ENCODE data around the gene FAM89B.

The FAM89B gene

DNA sequence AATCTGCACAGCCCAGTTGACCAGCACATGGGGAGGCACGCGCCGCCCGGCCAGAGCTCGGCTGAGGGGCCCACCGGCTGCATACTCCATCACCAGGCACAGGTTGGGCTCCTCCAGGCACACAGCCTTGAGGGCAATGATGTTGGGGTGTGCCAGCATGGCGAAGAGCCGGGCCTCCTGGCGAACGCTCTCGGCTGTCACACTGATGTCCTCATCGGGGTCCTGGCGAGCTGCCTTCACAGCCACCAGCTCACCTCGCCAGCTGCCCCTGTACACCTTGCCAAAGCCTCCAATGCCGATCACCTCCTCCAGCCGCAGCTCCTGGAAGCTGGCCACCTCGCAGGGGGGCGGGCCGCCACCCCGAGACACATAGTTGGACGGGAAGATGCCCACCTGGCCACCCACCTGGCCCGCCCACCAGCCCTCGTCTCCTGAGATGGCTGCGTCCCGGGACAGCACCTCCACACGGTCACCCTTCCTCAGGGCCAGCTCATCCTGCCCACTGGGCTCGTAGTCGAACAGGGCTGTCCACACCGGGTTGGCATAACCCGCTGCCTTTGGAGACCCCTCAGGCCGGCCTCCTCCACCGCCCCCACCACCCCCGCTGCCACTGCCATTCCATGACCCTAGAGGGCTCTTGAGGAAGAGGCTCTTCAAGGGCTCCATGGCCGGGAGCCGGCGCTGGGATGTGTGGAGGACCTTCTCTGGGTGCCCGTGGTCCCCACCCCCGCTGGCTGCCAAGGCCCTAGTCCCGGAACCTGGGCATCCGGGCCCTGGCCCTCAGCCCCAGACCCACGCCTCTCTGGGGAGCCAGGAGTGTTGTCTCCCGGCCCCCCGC, 41.0 kb downstream of the FAM89B start:
- DNase-seq, result no peak

DNA sequence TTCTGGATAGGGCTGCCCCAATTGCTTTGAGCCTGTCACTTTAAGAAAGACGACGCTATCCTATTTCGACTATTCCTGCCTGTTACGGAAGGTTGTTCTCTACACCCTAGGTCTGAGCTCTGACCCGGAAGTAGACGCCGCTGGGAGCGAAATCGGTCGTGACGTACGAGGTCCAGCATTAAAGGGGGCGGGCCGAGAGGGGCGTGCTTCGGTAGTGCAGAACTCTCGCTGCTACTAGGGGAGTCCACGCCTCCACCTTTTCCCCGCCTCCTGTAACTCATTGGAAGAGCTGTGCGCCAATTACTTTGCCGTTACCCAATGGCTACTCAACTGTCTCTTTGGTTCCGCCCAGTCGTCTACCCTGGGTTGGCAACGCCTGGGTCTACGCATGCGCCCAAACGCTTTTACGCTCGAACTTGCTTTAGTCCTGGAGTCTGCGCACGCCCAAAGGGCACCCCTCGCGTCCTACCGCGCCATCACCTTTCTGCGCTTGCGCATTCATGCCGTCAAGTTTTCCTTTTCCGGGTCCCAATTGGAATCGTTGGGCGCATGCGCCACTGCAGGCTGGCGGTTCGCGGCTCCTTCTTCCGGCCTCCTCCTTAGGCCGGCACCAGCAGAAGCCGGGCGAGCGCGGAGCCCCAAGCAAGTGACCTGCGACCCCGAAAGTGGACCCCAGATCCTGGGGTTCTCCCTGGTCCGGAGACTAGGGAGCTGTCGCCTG, 43.1 kb downstream of the FAM89B start, which contains the start of gene PCNX3:
TSS of gene PCNX3 (plus strand) at position 548 of the 721 bp plus-strand sequence. CDS start 536 bp downstream, outside the sequence.
- DNase-seq, result peak; percentile 100

DNA sequence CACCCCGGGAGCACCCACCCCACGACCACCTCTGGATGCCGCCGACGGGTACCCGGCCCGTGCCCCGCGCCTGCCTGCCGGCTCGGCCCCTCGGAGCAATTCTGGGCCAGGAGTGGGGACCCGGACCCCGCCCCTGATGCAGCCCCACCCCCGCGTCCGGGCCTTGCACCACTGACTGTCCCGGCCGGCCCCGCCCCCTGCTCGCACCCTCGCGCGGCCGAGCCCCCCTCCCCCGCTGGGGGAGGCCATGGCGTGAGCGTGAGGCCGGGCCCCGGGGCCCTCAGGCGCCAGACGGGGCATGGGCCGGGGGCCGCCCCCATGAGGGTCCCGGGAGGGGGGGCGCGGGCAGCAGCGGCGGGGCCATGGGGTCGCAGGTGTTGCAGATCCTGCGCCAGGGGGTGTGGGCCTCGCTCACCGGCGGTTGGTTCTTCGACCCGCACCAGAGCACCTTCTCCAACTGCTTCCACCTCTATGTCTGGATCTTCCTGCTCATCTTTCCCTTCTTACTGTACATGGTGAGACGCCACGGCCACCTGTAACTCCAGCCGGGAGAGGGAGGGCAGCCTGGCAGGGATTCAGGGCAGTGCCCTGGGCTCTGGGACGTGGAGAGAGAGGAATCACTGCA, 43.7 kb downstream of the FAM89B start:
- no peak for DNase-seq

DNA sequence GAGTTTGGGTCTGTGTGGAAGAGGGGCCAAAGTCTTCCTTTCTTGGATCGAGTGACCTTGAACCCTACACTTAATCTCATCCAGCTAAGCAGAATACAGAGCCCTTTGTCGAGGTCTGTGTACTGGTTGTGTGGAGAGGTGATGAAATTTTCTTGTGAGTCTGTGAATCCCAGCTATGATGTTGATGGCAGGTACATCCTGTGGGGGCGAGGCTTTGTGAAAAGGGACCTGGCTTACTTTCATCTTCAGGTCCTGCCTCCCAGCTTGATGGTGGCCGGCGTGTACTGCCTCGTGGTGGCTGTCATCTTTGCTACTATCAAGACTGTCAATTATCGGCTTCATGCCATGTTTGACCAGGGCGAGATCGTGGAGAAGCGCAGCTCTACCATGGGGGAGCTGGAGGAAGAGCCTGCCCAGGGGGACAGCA, 44.2 kb downstream of the FAM89B start:
- DNase-seq, result no peak

DNA sequence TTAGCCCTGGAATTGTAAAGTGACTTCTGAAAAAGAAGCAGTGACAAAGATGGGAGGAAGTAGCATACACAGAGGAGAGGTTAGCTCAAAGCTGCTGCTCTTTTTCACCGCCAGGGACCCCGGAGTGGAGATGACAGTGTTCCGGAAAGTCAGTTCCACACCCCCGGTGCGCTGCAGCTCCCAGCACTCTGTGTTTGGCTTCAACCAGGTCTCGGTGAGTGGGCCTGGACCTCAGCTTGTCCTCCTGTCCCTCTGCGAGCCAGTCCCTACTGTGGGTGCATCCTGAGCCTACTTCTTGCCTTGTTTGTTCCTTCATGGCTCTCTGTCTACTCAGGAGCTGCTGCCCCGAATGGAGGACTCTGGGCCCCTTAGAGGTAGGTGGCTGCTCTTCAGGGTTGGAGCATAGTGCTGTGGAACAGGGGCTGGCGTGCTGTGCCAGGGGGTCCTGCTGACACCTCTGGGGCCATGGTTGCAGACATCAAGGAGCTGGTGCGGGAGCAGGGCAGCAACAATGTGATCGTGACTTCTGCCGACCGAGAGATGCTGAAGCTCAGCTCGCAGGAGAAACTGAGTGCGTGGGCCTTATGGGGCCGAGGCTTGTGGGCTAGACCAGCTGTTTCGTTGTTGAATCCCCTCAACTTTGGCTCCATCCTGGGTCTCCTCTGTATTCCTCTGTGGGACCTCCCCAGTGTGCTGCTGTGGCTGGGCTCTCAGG, 45.0 kb downstream of the FAM89B start:
- DNase-seq, result no peak

DNA sequence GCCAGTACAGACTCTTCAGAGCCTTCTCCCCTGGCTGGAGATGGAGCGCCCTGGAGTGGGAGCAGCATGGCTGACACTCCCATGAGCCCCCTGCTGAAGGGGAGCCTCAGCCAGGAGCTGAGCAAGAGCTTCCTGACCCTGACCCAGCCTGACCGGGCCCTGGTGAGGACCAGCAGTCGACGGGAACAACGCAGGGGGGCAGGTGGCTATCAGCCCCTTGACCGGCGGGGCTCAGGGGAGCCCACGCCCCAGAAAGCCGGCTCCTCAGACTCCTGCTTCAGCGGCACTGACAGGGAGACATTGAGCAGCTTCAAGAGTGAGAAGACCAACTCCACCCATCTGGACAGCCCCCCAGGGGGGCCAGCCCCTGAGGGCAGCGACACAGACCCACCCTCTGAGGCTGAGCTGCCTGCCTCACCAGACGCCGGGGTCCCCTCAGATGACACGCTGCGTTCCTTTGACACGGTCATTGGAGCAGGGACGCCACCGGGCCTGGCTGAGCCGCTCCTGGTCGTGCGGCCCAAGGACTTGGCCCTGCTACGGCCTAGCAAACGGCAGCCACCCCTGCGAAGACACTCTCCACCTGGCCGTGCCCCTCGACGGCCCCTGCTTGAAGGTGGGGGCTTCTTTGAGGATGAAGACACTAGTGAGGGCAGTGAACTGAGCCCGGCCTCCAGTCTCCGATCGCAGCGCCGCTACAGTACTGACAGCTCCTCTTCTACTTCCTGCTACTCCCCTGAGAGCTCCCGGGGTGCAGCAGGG, 45.8 kb downstream of the FAM89B start:
- DNase-seq, result no peak

DNA sequence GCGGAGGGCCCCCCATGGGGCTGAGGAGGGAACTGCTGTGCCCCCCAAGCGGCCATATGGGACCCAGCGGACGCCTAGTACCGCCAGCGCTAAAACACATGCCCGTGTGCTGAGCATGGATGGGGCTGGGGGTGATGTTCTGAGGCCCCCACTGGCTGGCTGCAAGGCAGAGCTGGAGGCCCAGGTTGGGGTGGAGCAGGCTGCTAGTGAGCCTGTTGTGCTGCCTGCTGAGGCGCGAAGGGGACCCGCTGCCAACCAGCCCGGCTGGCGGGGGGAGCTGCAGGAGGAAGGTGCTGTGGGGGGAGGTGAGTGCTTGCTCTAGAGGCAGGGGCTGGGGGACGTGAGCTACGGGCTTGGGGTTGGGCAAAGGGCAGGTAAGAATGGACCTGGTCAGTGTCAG, 46.4 kb downstream of the FAM89B start:
- DNase-seq, result no peak

DNA sequence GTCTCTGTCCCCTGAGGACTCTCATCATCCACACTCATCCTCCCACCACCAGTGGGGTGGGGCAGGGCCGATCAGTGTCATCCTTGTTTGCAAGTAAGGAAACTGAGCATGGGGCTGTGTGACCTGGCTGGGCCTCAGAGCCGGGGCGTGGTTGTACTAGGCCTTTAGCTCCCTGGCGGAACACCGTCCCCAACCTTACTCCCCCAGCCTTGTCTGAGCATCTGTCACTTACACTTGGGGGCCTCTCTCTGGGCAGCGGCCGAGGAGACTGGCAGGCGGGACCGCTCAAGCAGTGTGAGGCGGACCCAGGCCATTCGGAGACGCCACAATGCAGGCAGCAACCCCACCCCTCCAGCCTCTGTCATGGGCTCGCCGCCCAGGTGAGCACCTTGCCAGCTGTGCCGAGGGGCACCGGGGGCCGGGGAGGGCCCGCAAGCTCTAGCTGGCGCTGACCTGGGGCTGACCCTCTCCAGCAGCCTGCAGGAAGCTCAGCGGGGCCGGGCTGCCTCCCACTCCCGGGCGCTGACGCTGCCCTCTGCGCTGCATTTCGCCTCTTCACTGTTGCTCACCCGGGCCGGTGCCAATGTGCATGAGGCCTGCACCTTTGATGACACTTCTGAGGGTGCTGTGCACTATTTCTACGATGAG, 47.1 kb downstream of the FAM89B start:
- DNase-seq, result no peak

DNA sequence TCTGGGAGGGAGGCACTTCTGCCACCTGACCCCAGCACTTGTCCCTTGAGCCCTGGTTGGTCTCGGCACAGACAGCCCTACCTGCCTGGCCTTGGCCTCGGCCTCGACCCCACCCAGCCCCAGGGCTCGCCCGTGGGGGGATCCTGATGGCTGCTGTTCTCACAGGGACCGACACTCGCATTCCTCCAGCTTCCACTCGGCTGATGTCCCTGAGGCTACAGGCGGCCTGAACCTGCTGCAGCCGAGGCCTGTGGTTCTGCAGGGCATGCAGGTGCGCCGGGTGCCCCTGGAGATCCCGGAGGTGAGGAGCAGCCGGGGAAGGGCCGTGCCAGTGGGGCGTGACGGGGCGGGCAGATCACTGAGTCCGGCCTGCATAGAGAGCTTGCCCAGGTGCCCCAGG, 48.3 kb downstream of the FAM89B start:
- no peak for DNase-seq

DNA sequence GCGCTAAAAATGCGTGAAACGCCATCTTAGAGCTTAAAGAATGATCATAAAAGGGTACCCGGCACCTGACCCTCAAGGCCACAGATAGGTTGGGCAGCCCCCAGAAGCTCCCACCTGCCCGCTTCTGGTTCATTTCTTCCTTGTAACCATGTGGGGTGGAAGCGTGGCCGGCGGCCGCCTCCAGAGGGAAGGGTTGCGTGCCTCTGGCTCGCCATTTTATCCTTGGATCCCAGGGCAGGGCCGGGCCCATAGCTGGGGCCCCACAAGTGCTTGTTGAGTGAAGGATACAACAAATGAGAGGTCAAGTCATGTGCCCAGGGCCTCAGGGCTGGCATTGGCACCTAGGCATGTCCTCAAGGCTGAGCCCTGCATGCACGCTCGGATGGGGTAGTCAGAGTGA, 49.1 kb downstream of the FAM89B start:
- DNase-seq, result no peak

DNA sequence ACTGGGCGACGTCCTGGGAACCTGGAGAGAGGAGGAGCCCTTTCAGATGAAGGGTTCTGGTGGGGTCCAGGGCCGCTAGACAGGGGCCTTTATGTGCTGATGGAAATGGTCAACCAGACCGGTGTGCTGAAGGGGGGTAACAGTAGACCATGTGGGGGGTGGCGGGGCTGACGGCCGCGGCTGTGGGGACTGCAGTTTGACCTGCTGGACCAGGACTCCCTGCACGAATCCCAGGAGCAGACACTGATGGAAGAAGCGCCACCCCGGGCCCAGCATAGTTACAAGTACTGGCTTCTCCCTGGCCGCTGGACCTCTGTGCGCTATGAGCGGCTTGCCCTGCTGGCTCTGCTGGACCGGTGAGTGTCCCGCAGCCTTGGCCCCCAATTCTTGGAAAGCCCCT, 49.7 kb downstream of the FAM89B start:
- no peak for DNase-seq

DNA sequence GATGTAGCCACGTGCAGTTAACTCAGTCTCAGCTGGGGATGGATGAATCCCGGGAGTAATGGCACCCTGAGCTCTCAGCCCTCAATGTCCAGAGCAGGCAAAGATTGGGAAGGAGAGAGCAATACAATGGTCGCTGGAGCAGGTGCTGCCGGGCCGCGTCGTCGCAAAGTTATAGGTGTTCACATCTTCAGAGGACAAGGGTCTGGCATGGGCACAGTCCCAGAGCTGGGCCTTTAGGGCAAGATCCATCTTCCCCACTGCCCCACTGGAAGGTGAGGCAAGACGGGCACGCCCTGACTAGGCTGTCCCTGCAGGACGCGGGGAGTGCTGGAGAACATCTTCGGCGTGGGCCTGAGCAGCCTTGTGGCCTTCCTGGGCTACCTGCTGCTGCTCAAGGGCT, 50.8 kb downstream of the FAM89B start:
- no peak for DNase-seq

Measured in NCI-H526 treated with DMSO at 0.1 percent for 48 hours (cell line).